SK-N-SH (cell line): Measurements from ENCODE around the gene FGD4. TPM values are rescaled to one million over a fixed set of nuclear protein-coding genes. Genes with fewer than 3 reads are reported as not detected.

Source experiments
- CTCF ChIA-PET: fragments of 300-600, 350-600 bp; formaldehyde crosslinking; extraction: SDS; loops from one replicate; lab custom pipeline; 2021; lab: Yijun Ruan, JAX
- POLR2A ChIA-PET: fragments of 350-600 bp; sonication (Branson Sonifier 250); formaldehyde crosslinking; extraction: SDS; loops from one replicate; lab custom pipeline; 2020; ENCODE audit warnings: antibody characterized with exemption, inconsistent platforms; lab: Yijun Ruan, JAX
- DNase-seq: peaks from one replicate; pipeline ENCODE4 v3.0.0; 2012
- H2AFZ ChIP-seq: fragments of 200-600 bp; sonication (generic); 2 replicates; pipeline ENCODE4 v1.8.1; 2016; ENCODE audit warnings: antibody characterized with exemption, mild to moderate bottlenecking, low read depth
- H3F3A ChIP-seq: fragments of 200-600 bp; sonication (generic); replicated peaks from 2 replicates; pipeline ENCODE3; 2016; ENCODE audit warnings: antibody characterized with exemption, mild to moderate bottlenecking; ENCODE audit not compliant: insufficient read depth
- H3K27ac ChIP-seq, 2 experiments: fragments of 200-500 bp in 1 of 2; fragments of 200-600 bp in 1 of 2; sonication (Bioruptor generic) in 1 of 2; sonication (generic), shearing (Covaris generic) in 1 of 2; 2 replicates each; pipeline versions ENCODE4 v1.5.1 to v1.6.1; 2014 to 2016; ENCODE audit warnings: low read depth in 2 of 2, inconsistent platforms in 1 of 2, low read length in 1 of 2, mild to moderate bottlenecking in 1 of 2, mixed read lengths in 1 of 2
- H3K27me3 ChIP-seq: fragments of 200-600 bp; sonication (generic), shearing (Covaris generic); 2 replicates; pipeline ENCODE4 v1.6.1; 2016; ENCODE audit warnings: mixed run types; ENCODE audit not compliant: insufficient read depth
- H3K36me3 ChIP-seq, 2 experiments: fragments of 200-500 bp in 1 of 2; fragments of 200-600 bp in 1 of 2; sonication (Bioruptor generic) in 1 of 2; sonication (generic) in 1 of 2; replicated peaks in 1 of 2; 2 replicates each; pipeline versions ENCODE3 to v1.5.1; 2014 to 2016; ENCODE audit warnings: low read length in 1 of 2, mild to moderate bottlenecking in 1 of 2; ENCODE audit not compliant: insufficient read depth in 2 of 2, control insufficient read depth in 1 of 2
- H3K4me1 ChIP-seq, 2 experiments: fragments of 200-500 bp in 1 of 2; fragments of 200-600 bp in 1 of 2; sonication (Bioruptor generic) in 1 of 2; sonication (generic), shearing (Covaris generic) in 1 of 2; 2 replicates each; pipeline versions ENCODE4 v1.5.1 to v1.6.1; 2014 to 2016; ENCODE audit warnings: low read depth in 1 of 2, low read length in 1 of 2, mixed run types in 1 of 2; ENCODE audit not compliant: insufficient read depth in 2 of 2, control insufficient read depth in 1 of 2
- H3K4me2 ChIP-seq: fragments of 200-600 bp; sonication (generic), shearing (Covaris generic); 2 replicates; pipeline ENCODE4 v1.6.1; 2017; ENCODE audit warnings: mixed run types
- H3K4me3 ChIP-seq, 2 experiments: fragments of 200-500 bp in 1 of 2; fragments of 200-600 bp in 1 of 2; sonication (Bioruptor generic) in 1 of 2; sonication (generic), shearing (Covaris generic) in 1 of 2; 2 replicates each; pipeline versions ENCODE4 v1.5.1 to v1.8.1; 2014 to 2016; ENCODE audit warnings: low read depth in 2 of 2, inconsistent platforms in 1 of 2, low read length in 1 of 2, mild to moderate bottlenecking in 1 of 2, mixed read lengths in 1 of 2, moderate library complexity in 1 of 2
- H3K79me2 ChIP-seq: fragments of 200-600 bp; sonication (generic); 2 replicates; pipeline ENCODE4 v1.8.1; 2017; ENCODE audit warnings: mild to moderate bottlenecking; ENCODE audit not compliant: insufficient read depth
- H3K9ac ChIP-seq: fragments of 200-600 bp; sonication (generic); 2 replicates; pipeline ENCODE4 v1.6.1; 2017; ENCODE audit warnings: mixed run types
- H3K9me2 ChIP-seq: fragments of 200-600 bp; sonication (generic); 2 replicates; pipeline ENCODE4 v1.6.1; 2017; ENCODE audit warnings: mixed run types
- H3K9me3 ChIP-seq: fragments of 200-600 bp; sonication (generic); 2 replicates; pipeline ENCODE4 v1.6.1; 2017; ENCODE audit warnings: mixed run types, mild to moderate bottlenecking, moderate library complexity
- H4K20me1 ChIP-seq: fragments of 200-600 bp; sonication (generic); 2 replicates; pipeline ENCODE4 v1.6.1; 2017; ENCODE audit warnings: mild to moderate bottlenecking, mixed run types; ENCODE audit not compliant: insufficient read depth
- CHD2 ChIP-seq: fragments of 150-350 bp; IDR thresholded peaks from 2 replicates; pipeline ENCODE4 v1.6.1; 2018; ENCODE audit warnings: low read length; ENCODE audit not compliant: partially characterized antibody
- FOSL2 ChIP-seq: IDR thresholded peaks from 2 replicates; pipeline ENCODE4 v1.4.0; 2012; ENCODE audit warnings: low read depth, mild to moderate bottlenecking, moderate library complexity, borderline replicate concordance
- FOXM1 ChIP-seq: IDR thresholded peaks from 2 replicates; pipeline ENCODE4 v1.4.0; 2012; ENCODE audit warnings: low read depth, mild to moderate bottlenecking
- GABPA ChIP-seq: IDR thresholded peaks from 2 replicates; pipeline ENCODE4 v1.4.0; 2012; ENCODE audit warnings: low read depth, mild to moderate bottlenecking
- MEF2A ChIP-seq: IDR thresholded peaks from 2 replicates; pipeline ENCODE4 v1.4.0; 2012; ENCODE audit warnings: low read depth, borderline replicate concordance
- RCOR1 ChIP-seq: fragments of 150-350 bp; IDR thresholded peaks from 2 replicates; pipeline ENCODE4 v1.6.1; 2017; ENCODE audit warnings: antibody characterized with exemption, low read length
- RXRA ChIP-seq: IDR thresholded peaks from 2 replicates; pipeline ENCODE4 v1.4.0; 2012; ENCODE audit warnings: low read depth, mild to moderate bottlenecking, borderline replicate concordance
- TCF12 ChIP-seq: IDR thresholded peaks from 2 replicates; pipeline ENCODE4 v1.4.0; 2012
- TEAD4 ChIP-seq: IDR thresholded peaks from 2 replicates; pipeline ENCODE4 v1.4.0; 2012; ENCODE audit warnings: mild to moderate bottlenecking, borderline replicate concordance; ENCODE audit not compliant: insufficient read depth
- WGBS: methylation state at CpG from one replicate; pipeline ENCODE4 v1.1.6; 2017; ENCODE audit warnings: low lambda C conversion rate; 5-methylcytosine and 5-hydroxymethylcytosine counted together
- polyA plus RNA-seq, 3 experiments: library from polyadenylated mRNA; depleted of rRNA; stranded (reverse); fragments of >200 nt; gene quantifications; 2 replicates each; pipeline ENCODE4 v1.2.3, GENCODE V29; 2012
- TF ChIP-seq, protein P1 (sequence below): fragments of 150-350 bp; IDR thresholded peaks from 2 replicates; pipeline ENCODE4 v1.6.1; 2016; ENCODE audit warnings: mild to moderate bottlenecking, low read depth, low read length
- TF ChIP-seq, protein P2 (sequence below): IDR thresholded peaks from 2 replicates; pipeline ENCODE4 v1.4.0; 2012; ENCODE audit warnings: low read depth, borderline replicate concordance
- TF ChIP-seq, protein P3 (sequence below): IDR thresholded peaks from 2 replicates; pipeline ENCODE4 v1.4.0; 2012; ENCODE audit warnings: low read depth, borderline replicate concordance
- TF ChIP-seq, protein P4 (sequence below): fragments of 200-600 bp; sonication (generic); IDR thresholded peaks from 2 replicates; pipeline ENCODE4 v1.6.1; 2017; ENCODE audit warnings: antibody characterized with exemption, mild to moderate bottlenecking, moderate library complexity

FGD4 gene
- polyA plus RNA-seq, 1 of the 3 experiments (the other 2 are of a cell fraction): 0.26 TPM

DNA sequence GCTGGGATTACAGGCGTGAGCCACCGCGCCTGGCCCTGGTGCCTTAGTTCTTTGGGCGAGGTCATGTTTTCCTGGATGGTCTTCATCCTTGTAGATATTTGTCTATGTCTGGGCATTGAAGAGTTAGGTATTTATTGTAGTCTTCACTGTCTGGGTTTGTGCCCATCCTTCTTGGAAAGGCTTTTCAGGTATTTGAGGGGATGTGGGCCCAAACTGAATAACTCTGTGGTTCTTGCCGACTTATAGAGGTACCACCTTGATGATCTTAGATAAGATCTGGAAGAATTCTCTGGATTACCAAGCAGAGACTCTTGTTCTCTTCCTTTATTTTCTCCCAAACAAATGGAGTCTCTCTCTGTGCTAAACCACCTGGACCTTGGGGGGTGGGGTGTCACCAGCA lies 18.9 kb downstream of the FGD4 start:
- Histone ChIP-seq H3K9me2 (no peaks in the 10 kb centered on the region), H3K9me3 (no peaks in the 10 kb centered on the region), H3K4me3 (no peak overlapping the region), H3K9ac (no peak overlapping the region), H3K4me1 (peaks cover 0 to 5% of the 10 kb centered on the region in 2 experiments; a peak in 1 of 4 replicates), H4K20me1 (no peaks in the 10 kb centered on the region)
- TF ChIP-seq RXRA (no peak), MEF2A (no peak), TEAD4 (no peak), FOSL2 (no peak), RCOR1 (no peak), FOXM1 (no peak), GABPA (no peak), TCF12 (no peak), CHD2 (no peak)
- TF ChIP-seq, protein P1, sequence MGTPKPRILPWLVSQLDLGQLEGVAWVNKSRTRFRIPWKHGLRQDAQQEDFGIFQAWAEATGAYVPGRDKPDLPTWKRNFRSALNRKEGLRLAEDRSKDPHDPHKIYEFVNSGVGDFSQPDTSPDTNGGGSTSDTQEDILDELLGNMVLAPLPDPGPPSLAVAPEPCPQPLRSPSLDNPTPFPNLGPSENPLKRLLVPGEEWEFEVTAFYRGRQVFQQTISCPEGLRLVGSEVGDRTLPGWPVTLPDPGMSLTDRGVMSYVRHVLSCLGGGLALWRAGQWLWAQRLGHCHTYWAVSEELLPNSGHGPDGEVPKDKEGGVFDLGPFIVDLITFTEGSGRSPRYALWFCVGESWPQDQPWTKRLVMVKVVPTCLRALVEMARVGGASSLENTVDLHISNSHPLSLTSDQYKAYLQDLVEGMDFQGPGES: no peak
- TF ChIP-seq, protein P2, sequence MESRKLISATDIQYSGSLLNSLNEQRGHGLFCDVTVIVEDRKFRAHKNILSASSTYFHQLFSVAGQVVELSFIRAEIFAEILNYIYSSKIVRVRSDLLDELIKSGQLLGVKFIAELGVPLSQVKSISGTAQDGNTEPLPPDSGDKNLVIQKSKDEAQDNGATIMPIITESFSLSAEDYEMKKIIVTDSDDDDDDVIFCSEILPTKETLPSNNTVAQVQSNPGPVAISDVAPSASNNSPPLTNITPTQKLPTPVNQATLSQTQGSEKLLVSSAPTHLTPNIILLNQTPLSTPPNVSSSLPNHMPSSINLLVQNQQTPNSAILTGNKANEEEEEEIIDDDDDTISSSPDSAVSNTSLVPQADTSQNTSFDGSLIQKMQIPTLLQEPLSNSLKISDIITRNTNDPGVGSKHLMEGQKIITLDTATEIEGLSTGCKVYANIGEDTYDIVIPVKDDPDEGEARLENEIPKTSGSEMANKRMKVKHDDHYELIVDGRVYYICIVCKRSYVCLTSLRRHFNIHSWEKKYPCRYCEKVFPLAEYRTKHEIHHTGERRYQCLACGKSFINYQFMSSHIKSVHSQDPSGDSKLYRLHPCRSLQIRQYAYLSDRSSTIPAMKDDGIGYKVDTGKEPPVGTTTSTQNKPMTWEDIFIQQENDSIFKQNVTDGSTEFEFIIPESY: no peak
- TF ChIP-seq, protein P3, sequence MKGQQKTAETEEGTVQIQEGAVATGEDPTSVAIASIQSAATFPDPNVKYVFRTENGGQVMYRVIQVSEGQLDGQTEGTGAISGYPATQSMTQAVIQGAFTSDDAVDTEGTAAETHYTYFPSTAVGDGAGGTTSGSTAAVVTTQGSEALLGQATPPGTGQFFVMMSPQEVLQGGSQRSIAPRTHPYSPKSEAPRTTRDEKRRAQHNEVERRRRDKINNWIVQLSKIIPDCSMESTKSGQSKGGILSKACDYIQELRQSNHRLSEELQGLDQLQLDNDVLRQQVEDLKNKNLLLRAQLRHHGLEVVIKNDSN: no peak
- TF ChIP-seq, protein P4, sequence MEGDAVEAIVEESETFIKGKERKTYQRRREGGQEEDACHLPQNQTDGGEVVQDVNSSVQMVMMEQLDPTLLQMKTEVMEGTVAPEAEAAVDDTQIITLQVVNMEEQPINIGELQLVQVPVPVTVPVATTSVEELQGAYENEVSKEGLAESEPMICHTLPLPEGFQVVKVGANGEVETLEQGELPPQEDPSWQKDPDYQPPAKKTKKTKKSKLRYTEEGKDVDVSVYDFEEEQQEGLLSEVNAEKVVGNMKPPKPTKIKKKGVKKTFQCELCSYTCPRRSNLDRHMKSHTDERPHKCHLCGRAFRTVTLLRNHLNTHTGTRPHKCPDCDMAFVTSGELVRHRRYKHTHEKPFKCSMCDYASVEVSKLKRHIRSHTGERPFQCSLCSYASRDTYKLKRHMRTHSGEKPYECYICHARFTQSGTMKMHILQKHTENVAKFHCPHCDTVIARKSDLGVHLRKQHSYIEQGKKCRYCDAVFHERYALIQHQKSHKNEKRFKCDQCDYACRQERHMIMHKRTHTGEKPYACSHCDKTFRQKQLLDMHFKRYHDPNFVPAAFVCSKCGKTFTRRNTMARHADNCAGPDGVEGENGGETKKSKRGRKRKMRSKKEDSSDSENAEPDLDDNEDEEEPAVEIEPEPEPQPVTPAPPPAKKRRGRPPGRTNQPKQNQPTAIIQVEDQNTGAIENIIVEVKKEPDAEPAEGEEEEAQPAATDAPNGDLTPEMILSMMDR: no peak
- TF ChIP-seq, all 33 proteins: peak for 0
- no peak overlapping the region for H3K4me2 ChIP-seq
- H2AFZ ChIP-seq: no peak overlapping the region
- H3K27me3 ChIP-seq: no peaks in the 10 kb centered on the region
- no peaks in the 10 kb centered on the region for H3K79me2 ChIP-seq
- CTCF ChIA-PET: no interaction called here
- WGBS: 90% methylated on average over 5 of the region's 5 CpGs
- no peak for DNase-seq
- no peaks in the 10 kb centered on the region for H3K36me3 ChIP-seq
- no peaks in the 10 kb centered on the region for H3F3A ChIP-seq
- POLR2A ChIA-PET: no interaction called here
- no peak overlapping the region for H3K27ac ChIP-seq
